ENCODE data around the gene SDCBP2.

- TF ChIP-seq, protein P1, sequence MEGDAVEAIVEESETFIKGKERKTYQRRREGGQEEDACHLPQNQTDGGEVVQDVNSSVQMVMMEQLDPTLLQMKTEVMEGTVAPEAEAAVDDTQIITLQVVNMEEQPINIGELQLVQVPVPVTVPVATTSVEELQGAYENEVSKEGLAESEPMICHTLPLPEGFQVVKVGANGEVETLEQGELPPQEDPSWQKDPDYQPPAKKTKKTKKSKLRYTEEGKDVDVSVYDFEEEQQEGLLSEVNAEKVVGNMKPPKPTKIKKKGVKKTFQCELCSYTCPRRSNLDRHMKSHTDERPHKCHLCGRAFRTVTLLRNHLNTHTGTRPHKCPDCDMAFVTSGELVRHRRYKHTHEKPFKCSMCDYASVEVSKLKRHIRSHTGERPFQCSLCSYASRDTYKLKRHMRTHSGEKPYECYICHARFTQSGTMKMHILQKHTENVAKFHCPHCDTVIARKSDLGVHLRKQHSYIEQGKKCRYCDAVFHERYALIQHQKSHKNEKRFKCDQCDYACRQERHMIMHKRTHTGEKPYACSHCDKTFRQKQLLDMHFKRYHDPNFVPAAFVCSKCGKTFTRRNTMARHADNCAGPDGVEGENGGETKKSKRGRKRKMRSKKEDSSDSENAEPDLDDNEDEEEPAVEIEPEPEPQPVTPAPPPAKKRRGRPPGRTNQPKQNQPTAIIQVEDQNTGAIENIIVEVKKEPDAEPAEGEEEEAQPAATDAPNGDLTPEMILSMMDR (IDR thresholded peaks at IDR 0.05), result peak; percentile 94 to 100 (median 97)
- TF ChIP-seq POLR2A (IDR thresholded peaks at IDR 0.05), result no peak
Observed at GRCh38 chr20:1313236-1313964, 15.5 kb downstream of the SDCBP2 start.
